CD8-positive, alpha-beta memory T cell (primary cell): Measurements from ENCODE around the gene IL6. TPM values are rescaled to one million over a fixed set of nuclear protein-coding genes. Genes with fewer than 3 reads are reported as not detected.

ENCODE experiments used
- CTCF ChIA-PET: fragments of 350-600 bp; sonication (Branson Sonifier 250); formaldehyde crosslinking; loops from one replicate; lab custom pipeline; 2021; ENCODE audit warnings: antibody characterized with exemption; lab: Charles Lee
- POLR2A ChIA-PET: fragments of 350-600 bp; sonication (Branson Sonifier 250); formaldehyde crosslinking; loops from one replicate; lab custom pipeline; 2021; ENCODE audit warnings: antibody characterized with exemption; lab: Charles Lee
- DNase-seq, 5 donors: peaks; one replicate each; pipeline versions ENCODE4 v3.0.0 to v3.0.0-alpha.2; 2020 to 2022; ENCODE audit warnings: mixed read lengths in 1 of 5
- H3K27ac ChIP-seq: one replicate; pipeline ENCODE4 v1.7.0; 2013; ENCODE audit warnings: low read depth, mild to moderate bottlenecking, low read length, moderate library complexity
- H3K27me3 ChIP-seq: 2 replicates; pipeline ENCODE4 v1.7.0; 2013; ENCODE audit warnings: low read length, mild to moderate bottlenecking; ENCODE audit not compliant: insufficient read depth, poor library complexity, severe bottlenecking
- H3K36me3 ChIP-seq: 2 replicates; pipeline ENCODE4 v1.7.0; 2013; ENCODE audit warnings: mild to moderate bottlenecking, low read length, moderate library complexity; ENCODE audit not compliant: insufficient read depth
- H3K4me1 ChIP-seq: 2 replicates; pipeline ENCODE4 v1.7.0; 2013; ENCODE audit warnings: mild to moderate bottlenecking, low read length, moderate library complexity; ENCODE audit not compliant: insufficient read depth
- H3K4me3 ChIP-seq: 2 replicates; pipeline ENCODE4 v1.7.0; 2013; ENCODE audit warnings: mild to moderate bottlenecking, low read length
- H3K9me3 ChIP-seq: 2 replicates; pipeline ENCODE4 v1.7.0; 2013; ENCODE audit warnings: mild to moderate bottlenecking, low read length
- H3K27ac Mint-ChIP-seq, 8 donors: one replicate each; pipeline ENCODE4 v1.8.0; 2020 to 2021; ENCODE audit warnings: mixed read lengths in 8 of 8, mild to moderate bottlenecking in 6 of 8, inconsistent platforms in 3 of 8, moderate library complexity in 3 of 8
- H3K27me3 Mint-ChIP-seq, 2 donors: one replicate each; pipeline ENCODE4 v1.8.0; 2020 to 2021; ENCODE audit warnings: mixed read lengths in 2 of 2, mild to moderate bottlenecking in 1 of 2, moderate library complexity in 1 of 2
- H3K36me3 Mint-ChIP-seq, 3 donors: one replicate each; pipeline ENCODE4 v1.8.0; 2020 to 2021; ENCODE audit warnings: mixed read lengths in 3 of 3, inconsistent platforms in 1 of 3, mild to moderate bottlenecking in 1 of 3
- H3K4me1 Mint-ChIP-seq, 3 donors: one replicate each; pipeline ENCODE4 v1.8.0; 2020 to 2021; ENCODE audit warnings: mixed read lengths in 3 of 3, inconsistent platforms in 1 of 3, mild to moderate bottlenecking in 1 of 3
- H3K4me3 Mint-ChIP-seq, 7 donors: one replicate each; pipeline ENCODE4 v1.8.0; 2020 to 2021; ENCODE audit warnings: mixed read lengths in 7 of 7, mild to moderate bottlenecking in 6 of 7, moderate library complexity in 4 of 7, inconsistent platforms in 2 of 7
- H3K9me3 Mint-ChIP-seq, 5 donors: one replicate each; pipeline ENCODE4 v1.8.0; 2020 to 2022; ENCODE audit warnings: mixed read lengths in 5 of 5, mild to moderate bottlenecking in 3 of 5, moderate library complexity in 2 of 5, inconsistent platforms in 1 of 5
- polyA plus RNA-seq: library from polyadenylated mRNA; unstranded; fragments of 300-500 nt; fragmentation: Illumina TruSeq; gene quantifications from one replicate; pipeline ENCODE4 v1.2.3, GENCODE V29; 2021
- total RNA-seq, 2 experiments: library from RNA; stranded (reverse); gene quantifications; one replicate each; pipeline ENCODE4 v1.2.3, GENCODE V29; 2021

Gene IL6
- total and polyA plus RNA-seq, 3 experiments from 2014 or later: 0.72 to 1.7 TPM; not detected in 1

GRCh38 chr7:22781230-22781711 lies 54.3 kb downstream of the IL6 start:
- H3K4me3 Mint-ChIP-seq: no peak overlapping the region
- Histone ChIP-seq H3K27me3 (no peaks in the 10 kb centered on the region), H3K36me3 (no peaks in the 10 kb centered on the region), H3K27ac (no peak overlapping the region), H3K4me3 (no peak overlapping the region), H3K9me3 (no peaks in the 10 kb centered on the region), H3K4me1 (no peaks in the 10 kb centered on the region)
- H3K27ac Mint-ChIP-seq: no peak overlapping the region
- H3K36me3 Mint-ChIP-seq: no peaks in the 10 kb centered on the region
- no peaks in the 10 kb centered on the region for H3K4me1 Mint-ChIP-seq
- ChIA-PET CTCF (interaction anchor here (1.3 to 2.3 kb wide), 4 partner anchors 8 to 273 kb away, joined by 3 to 7 read pairs (median 6); no protein-coding TSS in a partner anchor), POLR2A (no interaction called here)
- H3K9me3 Mint-ChIP-seq: no peaks in the 10 kb centered on the region
- no peak for DNase-seq
- peaks cover 3 to 21% of the 10 kb centered on the region in 2 donors for H3K27me3 Mint-ChIP-seq

Other genes starting within 250 kb of the IL6 start
- gene STEAP1B, start 227.0 kb upstream of the IL6 start, total RNA-seq: under 1 TPM in 1 of 2 experiments, not detected in 1; 0.20 TPM
- gene STEAP1B, start 227.0 kb upstream of the IL6 start, polyA plus RNA-seq: not detected
- gene TOMM7, start 95.6 kb downstream of the IL6 start, total RNA-seq: 100 to 1,000 TPM; 299 to 318 TPM
- 409 TPM for gene TOMM7, start 95.6 kb downstream of the IL6 start, polyA plus RNA-seq